ENCODE data around the gene DCUN1D4. TPM values are rescaled to one million over a fixed set of nuclear protein-coding genes. Genes with fewer than 3 reads are reported as not detected.

The DCUN1D4 gene
- total RNA-seq, 1 experiment from 2014 or later: 34.3 TPM

DNA sequence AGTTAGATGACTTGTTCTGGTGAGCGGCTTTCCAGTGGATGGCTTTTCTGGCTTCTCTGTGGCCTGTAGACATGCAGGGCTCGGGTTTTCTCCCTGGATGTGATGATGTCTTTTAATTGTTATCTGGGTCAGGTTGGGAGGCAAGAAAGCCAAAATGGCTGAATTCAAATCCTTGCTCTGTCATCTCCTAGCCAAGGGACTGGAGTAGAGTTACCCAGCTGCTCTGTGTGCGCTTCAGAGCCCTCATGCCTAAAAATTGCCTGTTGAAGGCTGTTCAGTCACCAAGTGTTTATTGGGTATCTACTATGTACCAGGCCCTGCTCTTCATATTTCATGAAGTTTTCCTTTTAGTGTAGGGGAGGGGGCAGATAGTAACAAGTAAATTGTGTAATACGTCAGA is 7.3 kb downstream of the DCUN1D4 start:
- TF ChIP-seq JAZF1 (CRISPR knock-in tag; IDR thresholded peaks at IDR 0.05) (no peak), MYBL2 (CRISPR knock-in tag; IDR thresholded peaks at IDR 0.05) (no peak), CREM (CRISPR knock-in tag; IDR thresholded peaks at IDR 0.05) (no peak), NR1H2 (CRISPR knock-in tag; IDR thresholded peaks at IDR 0.05) (no peak), KAT7 (CRISPR knock-in tag; IDR thresholded peaks at IDR 0.05; ENCODE audit: borderline replicate concordance) (no peak), OVOL2 (CRISPR knock-in tag; IDR thresholded peaks at IDR 0.05; ENCODE audit: borderline replicate concordance) (no peak), NFATC4 (CRISPR knock-in tag; IDR thresholded peaks at IDR 0.05) (no peak)
- TF ChIP-seq, protein P1, sequence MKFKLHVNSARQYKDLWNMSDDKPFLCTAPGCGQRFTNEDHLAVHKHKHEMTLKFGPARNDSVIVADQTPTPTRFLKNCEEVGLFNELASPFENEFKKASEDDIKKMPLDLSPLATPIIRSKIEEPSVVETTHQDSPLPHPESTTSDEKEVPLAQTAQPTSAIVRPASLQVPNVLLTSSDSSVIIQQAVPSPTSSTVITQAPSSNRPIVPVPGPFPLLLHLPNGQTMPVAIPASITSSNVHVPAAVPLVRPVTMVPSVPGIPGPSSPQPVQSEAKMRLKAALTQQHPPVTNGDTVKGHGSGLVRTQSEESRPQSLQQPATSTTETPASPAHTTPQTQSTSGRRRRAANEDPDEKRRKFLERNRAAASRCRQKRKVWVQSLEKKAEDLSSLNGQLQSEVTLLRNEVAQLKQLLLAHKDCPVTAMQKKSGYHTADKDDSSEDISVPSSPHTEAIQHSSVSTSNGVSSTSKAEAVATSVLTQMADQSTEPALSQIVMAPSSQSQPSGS (CRISPR knock-in tag; IDR thresholded peaks at IDR 0.05; ENCODE audit: borderline replicate concordance, low read depth): no peak
- TF ChIP-seq, protein P2, sequence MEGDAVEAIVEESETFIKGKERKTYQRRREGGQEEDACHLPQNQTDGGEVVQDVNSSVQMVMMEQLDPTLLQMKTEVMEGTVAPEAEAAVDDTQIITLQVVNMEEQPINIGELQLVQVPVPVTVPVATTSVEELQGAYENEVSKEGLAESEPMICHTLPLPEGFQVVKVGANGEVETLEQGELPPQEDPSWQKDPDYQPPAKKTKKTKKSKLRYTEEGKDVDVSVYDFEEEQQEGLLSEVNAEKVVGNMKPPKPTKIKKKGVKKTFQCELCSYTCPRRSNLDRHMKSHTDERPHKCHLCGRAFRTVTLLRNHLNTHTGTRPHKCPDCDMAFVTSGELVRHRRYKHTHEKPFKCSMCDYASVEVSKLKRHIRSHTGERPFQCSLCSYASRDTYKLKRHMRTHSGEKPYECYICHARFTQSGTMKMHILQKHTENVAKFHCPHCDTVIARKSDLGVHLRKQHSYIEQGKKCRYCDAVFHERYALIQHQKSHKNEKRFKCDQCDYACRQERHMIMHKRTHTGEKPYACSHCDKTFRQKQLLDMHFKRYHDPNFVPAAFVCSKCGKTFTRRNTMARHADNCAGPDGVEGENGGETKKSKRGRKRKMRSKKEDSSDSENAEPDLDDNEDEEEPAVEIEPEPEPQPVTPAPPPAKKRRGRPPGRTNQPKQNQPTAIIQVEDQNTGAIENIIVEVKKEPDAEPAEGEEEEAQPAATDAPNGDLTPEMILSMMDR (IDR thresholded peaks at IDR 0.05): no peak
- TF ChIP-seq, protein P3, sequence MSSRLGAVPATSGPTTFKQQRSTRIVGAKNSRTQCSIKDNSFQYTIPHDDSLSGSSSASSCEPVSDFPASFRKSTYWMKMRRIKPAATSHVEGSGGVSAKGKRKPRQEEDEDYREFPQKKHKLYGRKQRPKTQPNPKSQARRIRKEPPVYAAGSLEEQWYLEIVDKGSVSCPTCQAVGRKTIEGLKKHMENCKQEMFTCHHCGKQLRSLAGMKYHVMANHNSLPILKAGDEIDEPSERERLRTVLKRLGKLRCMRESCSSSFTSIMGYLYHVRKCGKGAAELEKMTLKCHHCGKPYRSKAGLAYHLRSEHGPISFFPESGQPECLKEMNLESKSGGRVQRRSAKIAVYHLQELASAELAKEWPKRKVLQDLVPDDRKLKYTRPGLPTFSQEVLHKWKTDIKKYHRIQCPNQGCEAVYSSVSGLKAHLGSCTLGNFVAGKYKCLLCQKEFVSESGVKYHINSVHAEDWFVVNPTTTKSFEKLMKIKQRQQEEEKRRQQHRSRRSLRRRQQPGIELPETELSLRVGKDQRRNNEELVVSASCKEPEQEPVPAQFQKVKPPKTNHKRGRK (CRISPR knock-in tag; IDR thresholded peaks at IDR 0.05; ENCODE audit: borderline replicate concordance): no peak
- no peak for DNase-seq (ENCODE audit: low spot score)
- ATAC-seq: no peak
- Mint-ChIP-seq H3K27ac (peak overlapping the region; percentile 31), H3K36me3 (no peaks in the 10 kb centered on the region), H3K4me1 (peaks cover 72% of the 10 kb centered on the region), H3K9me3 (no peaks in the 10 kb centered on the region), H3K27me3 (ENCODE audit: low read depth) (no peaks in the 10 kb centered on the region), H3K4me3 (no peak overlapping the region)
- POLR2A ChIA-PET: interaction anchor here (0.9 kb wide), 1 partner anchor 8 kb away, joined by 4 read pairs; the partner anchor contains the start of gene DCUN1D4
- CTCF ChIA-PET: interaction anchor here (1.6 kb wide), 1 partner anchor 45 kb away, joined by 3 read pairs; no protein-coding TSS in a partner anchor

DNA sequence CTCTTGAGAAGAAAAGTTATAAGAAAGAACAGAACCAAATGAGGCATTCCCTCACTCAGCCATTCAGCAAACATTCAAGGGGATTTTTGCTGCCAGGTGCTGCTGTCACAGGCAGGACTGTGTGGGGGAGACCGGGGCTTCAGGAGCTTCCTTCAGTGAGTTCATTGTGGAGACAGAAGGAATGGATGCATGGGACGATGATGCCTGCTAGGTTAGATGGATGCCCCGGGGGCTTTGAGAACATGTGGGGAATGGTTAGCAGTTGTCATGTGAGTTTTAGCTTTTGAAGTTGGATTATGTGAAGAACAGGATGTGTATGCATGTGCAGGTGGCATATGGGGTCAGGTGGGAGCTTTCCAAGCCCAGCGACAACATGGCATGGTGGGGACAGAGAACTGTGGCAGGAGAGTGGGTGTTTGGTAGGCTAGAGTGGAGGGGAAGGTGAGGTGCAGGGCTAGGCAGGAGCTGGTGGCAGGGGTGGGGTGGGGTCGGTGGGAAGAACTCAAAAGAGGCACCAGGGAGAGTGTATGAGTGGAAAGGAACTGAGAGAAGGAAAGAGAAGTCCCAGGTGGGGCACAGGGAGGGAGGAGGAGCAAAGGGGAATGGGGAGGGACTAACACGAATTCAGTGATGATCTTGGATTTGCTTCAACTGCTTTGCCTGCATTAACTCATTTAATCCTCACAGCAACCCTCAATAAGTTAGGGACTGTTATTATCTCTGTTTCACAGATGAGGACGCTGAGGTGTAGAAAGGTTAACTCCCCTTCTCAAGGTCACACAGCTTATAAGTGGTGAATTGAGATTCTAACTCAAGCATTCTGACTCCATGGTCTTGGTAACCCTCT is 8.4 kb downstream of the DCUN1D4 start:
- Mint-ChIP-seq H3K36me3 (no peaks in the 10 kb centered on the region), H3K4me3 (no peak overlapping the region), H3K27me3 (ENCODE audit: low read depth) (no peaks in the 10 kb centered on the region), H3K9me3 (no peaks in the 10 kb centered on the region), H3K4me1 (peaks cover 76% of the 10 kb centered on the region), H3K27ac (no peak overlapping the region)
- ATAC-seq: peak; percentile 21; the same call in 1 of the 2 replicates
- ChIA-PET CTCF (interaction anchor here (1.6 kb wide), 1 partner anchor 44 kb away, joined by 3 read pairs; no protein-coding TSS in a partner anchor), POLR2A (interaction anchor here (0.9 kb wide), 1 partner anchor 9 kb away, joined by 4 read pairs; the partner anchor contains the start of gene DCUN1D4)
- no peak for DNase-seq (ENCODE audit: low spot score)
- TF ChIP-seq, protein P4, sequence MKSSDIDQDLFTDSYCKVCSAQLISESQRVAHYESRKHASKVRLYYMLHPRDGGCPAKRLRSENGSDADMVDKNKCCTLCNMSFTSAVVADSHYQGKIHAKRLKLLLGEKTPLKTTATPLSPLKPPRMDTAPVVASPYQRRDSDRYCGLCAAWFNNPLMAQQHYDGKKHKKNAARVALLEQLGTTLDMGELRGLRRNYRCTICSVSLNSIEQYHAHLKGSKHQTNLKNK (CRISPR knock-in tag; IDR thresholded peaks at IDR 0.05): no peak
- TF ChIP-seq CBFB (CRISPR knock-in tag; IDR thresholded peaks at IDR 0.05; ENCODE audit: low read depth) (no peak), ZNF423 (CRISPR knock-in tag; IDR thresholded peaks at IDR 0.05) (no peak), JUN (CRISPR knock-in tag; IDR thresholded peaks at IDR 0.05) (no peak), ZNF232 (CRISPR knock-in tag; IDR thresholded peaks at IDR 0.05) (no peak), NFE2L1 (CRISPR knock-in tag; IDR thresholded peaks at IDR 0.05) (no peak), KAT7 (CRISPR knock-in tag; IDR thresholded peaks at IDR 0.05; ENCODE audit: borderline replicate concordance) (no peak), JAZF1 (CRISPR knock-in tag; IDR thresholded peaks at IDR 0.05) (no peak), MYBL2 (CRISPR knock-in tag; IDR thresholded peaks at IDR 0.05) (no peak), HMGA2 (CRISPR knock-in tag; IDR thresholded peaks at IDR 0.05) (no peak)
- TF ChIP-seq, protein P5, sequence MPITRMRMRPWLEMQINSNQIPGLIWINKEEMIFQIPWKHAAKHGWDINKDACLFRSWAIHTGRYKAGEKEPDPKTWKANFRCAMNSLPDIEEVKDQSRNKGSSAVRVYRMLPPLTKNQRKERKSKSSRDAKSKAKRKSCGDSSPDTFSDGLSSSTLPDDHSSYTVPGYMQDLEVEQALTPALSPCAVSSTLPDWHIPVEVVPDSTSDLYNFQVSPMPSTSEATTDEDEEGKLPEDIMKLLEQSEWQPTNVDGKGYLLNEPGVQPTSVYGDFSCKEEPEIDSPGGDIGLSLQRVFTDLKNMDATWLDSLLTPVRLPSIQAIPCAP (CRISPR knock-in tag; IDR thresholded peaks at IDR 0.05): no peak
- TF ChIP-seq, protein P6, sequence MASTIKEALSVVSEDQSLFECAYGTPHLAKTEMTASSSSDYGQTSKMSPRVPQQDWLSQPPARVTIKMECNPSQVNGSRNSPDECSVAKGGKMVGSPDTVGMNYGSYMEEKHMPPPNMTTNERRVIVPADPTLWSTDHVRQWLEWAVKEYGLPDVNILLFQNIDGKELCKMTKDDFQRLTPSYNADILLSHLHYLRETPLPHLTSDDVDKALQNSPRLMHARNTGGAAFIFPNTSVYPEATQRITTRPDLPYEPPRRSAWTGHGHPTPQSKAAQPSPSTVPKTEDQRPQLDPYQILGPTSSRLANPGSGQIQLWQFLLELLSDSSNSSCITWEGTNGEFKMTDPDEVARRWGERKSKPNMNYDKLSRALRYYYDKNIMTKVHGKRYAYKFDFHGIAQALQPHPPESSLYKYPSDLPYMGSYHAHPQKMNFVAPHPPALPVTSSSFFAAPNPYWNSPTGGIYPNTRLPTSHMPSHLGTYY (CRISPR knock-in tag; IDR thresholded peaks at IDR 0.05): no peak
- TF ChIP-seq, protein P7, sequence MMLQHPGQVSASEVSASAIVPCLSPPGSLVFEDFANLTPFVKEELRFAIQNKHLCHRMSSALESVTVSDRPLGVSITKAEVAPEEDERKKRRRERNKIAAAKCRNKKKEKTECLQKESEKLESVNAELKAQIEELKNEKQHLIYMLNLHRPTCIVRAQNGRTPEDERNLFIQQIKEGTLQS (CRISPR knock-in tag; conservative IDR thresholded peaks at IDR 0.05): no peak
- TF ChIP-seq, protein P8, sequence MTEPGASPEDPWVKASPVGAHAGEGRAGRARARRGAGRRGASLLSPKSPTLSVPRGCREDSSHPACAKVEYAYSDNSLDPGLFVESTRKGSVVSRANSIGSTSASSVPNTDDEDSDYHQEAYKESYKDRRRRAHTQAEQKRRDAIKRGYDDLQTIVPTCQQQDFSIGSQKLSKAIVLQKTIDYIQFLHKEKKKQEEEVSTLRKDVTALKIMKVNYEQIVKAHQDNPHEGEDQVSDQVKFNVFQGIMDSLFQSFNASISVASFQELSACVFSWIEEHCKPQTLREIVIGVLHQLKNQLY (CRISPR knock-in tag; IDR thresholded peaks at IDR 0.05): no peak
- TF ChIP-seq, protein P9, sequence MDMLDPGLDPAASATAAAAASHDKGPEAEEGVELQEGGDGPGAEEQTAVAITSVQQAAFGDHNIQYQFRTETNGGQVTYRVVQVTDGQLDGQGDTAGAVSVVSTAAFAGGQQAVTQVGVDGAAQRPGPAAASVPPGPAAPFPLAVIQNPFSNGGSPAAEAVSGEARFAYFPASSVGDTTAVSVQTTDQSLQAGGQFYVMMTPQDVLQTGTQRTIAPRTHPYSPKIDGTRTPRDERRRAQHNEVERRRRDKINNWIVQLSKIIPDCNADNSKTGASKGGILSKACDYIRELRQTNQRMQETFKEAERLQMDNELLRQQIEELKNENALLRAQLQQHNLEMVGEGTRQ (CRISPR knock-in tag; IDR thresholded peaks at IDR 0.05): no peak
- TF ChIP-seq, protein P10, sequence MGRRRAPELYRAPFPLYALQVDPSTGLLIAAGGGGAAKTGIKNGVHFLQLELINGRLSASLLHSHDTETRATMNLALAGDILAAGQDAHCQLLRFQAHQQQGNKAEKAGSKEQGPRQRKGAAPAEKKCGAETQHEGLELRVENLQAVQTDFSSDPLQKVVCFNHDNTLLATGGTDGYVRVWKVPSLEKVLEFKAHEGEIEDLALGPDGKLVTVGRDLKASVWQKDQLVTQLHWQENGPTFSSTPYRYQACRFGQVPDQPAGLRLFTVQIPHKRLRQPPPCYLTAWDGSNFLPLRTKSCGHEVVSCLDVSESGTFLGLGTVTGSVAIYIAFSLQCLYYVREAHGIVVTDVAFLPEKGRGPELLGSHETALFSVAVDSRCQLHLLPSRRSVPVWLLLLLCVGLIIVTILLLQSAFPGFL (CRISPR knock-in tag; IDR thresholded peaks at IDR 0.05; ENCODE audit: borderline replicate concordance): no peak

All from WTC11 (cell line).